ENCODE measurements around the gene FBP2.
A peak's percentile ranks its signal among the peaks of the same experiment; 100 is the strongest.

The FBP2 gene

GRCh38 chr9:94625835-94626234 is 32.2 kb upstream of the FBP2 start:
- CTCF ChIA-PET, result no interaction called here
- H3K27ac ChIP-seq, result no peak overlapping the region
- TF ChIP-seq, protein P1, sequence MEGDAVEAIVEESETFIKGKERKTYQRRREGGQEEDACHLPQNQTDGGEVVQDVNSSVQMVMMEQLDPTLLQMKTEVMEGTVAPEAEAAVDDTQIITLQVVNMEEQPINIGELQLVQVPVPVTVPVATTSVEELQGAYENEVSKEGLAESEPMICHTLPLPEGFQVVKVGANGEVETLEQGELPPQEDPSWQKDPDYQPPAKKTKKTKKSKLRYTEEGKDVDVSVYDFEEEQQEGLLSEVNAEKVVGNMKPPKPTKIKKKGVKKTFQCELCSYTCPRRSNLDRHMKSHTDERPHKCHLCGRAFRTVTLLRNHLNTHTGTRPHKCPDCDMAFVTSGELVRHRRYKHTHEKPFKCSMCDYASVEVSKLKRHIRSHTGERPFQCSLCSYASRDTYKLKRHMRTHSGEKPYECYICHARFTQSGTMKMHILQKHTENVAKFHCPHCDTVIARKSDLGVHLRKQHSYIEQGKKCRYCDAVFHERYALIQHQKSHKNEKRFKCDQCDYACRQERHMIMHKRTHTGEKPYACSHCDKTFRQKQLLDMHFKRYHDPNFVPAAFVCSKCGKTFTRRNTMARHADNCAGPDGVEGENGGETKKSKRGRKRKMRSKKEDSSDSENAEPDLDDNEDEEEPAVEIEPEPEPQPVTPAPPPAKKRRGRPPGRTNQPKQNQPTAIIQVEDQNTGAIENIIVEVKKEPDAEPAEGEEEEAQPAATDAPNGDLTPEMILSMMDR (conservative IDR thresholded peaks at IDR 0.05; ENCODE audit: low read depth), result no peak
- POLR2A ChIA-PET (ENCODE audit: low non-redundant PET), result no interaction called here
- DNase-seq (ENCODE audit: low spot score), result no peak

DNA sequence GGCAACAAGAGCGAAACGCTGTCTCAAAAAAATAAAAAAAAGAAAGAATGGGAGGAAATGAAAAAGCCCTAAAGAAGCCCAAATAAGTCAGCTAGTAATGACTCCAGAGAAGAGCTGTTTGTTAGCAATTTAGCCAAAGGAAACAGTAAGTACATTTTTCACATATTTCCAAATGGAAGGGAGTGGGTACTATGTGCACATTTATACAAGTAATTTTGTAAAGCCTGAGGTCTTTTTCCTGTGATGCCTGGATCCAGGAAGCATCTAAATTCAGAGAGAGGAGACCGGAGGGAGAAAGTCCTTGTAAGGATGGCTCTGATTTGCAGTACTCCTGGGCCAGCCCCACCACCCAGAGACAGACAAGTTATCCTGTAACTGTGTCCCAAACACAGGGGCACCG is 31.0 kb upstream of the FBP2 start:
- ChIA-PET CTCF (interaction anchor here (0.6 to 0.9 kb wide), 2 partner anchors 113 to 1568 kb away, joined by 3 to 6 read pairs; no protein-coding TSS in a partner anchor), POLR2A (ENCODE audit: low non-redundant PET) (no interaction called here)
- no peak for DNase-seq (ENCODE audit: low spot score)
- TF ChIP-seq, protein P1 (conservative IDR thresholded peaks at IDR 0.05; ENCODE audit: low read depth), result no peak
- no peak overlapping the region for H3K27ac ChIP-seq

- TF ChIP-seq, protein P1 (conservative IDR thresholded peaks at IDR 0.05; ENCODE audit: low read depth), result no peak; the same call in 1 of the 2 replicates
- ChIA-PET CTCF (interaction anchor here (0.7 to 1.8 kb wide), 4 partner anchors 21 to 103 kb away, joined by 4 to 5 read pairs (median 5); partner anchors contain the start of genes AOPEP and PCAT7), POLR2A (ENCODE audit: low non-redundant PET) (no interaction called here)
- DNase-seq (ENCODE audit: low spot score), result peak; percentile 24
- no peak overlapping the region for H3K27ac ChIP-seq
These were observed 29.6 kb upstream of the FBP2 start for GRCh38 chr9:94623253-94623652.

DNA sequence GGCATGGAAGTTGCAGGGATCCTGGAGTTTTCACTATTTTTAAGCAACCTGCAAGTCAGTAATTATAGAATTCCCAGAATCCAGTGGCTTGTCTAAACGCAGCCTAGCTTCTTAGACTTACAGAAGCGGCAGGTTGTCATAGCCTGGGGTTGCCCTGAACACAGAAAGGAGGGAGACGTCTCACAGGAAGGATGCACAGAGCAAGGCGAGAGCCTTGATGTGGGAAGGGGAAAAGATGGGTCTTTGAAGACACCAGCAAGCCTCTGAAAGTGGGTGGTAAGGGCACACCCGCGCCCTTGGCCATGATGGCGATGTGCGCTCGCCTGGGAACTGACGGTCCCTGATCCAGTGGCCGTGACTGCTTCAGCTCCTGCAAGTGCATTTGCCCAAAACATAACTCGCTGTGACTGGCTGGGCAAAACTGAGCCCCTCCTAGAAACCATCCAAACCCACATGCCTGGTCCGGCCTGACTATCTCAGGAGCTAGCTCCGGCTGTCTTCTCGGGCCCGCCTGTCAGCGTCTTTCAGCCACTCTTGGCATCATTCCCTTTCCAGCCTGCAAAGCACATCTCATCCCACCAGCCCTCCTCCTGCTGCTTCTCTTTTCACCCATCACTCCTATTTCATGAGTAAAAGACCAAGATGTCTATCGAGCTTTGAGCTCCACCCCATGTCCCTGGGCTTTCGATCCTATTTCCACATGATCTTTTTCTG is 28.6 kb upstream of the FBP2 start:
- DNase-seq (ENCODE audit: low spot score), result no peak
- TF ChIP-seq, protein P1 (conservative IDR thresholded peaks at IDR 0.05; ENCODE audit: low read depth), result no peak
- ChIA-PET CTCF (interaction anchor here (0.6 to 1.8 kb wide), 4 partner anchors 22 to 795 kb away, joined by 4 to 5 read pairs (median 5); partner anchors contain the start of gene PCAT7), POLR2A (ENCODE audit: low non-redundant PET) (no interaction called here)
- H3K27ac ChIP-seq, result no peak overlapping the region

- H3K27ac ChIP-seq, result no peak overlapping the region
- TF ChIP-seq, protein P1 (conservative IDR thresholded peaks at IDR 0.05; ENCODE audit: low read depth), result no peak
- DNase-seq (ENCODE audit: low spot score), result no peak
- CTCF ChIA-PET, result interaction anchor here (0.6 to 1.1 kb wide), 2 partner anchors 13 to 135 kb away, joined by 3 to 4 read pairs; no protein-coding TSS in a partner anchor
- POLR2A ChIA-PET (ENCODE audit: low non-redundant PET), result no interaction called here
These were observed 25.4 kb upstream of the FBP2 start for GRCh38 chr9:94619026-94619425.

GRCh38 chr9:94613003-94613402 is 19.4 kb upstream of the FBP2 start:
- TF ChIP-seq, protein P1 (conservative IDR thresholded peaks at IDR 0.05; ENCODE audit: low read depth), result no peak
- no peak overlapping the region for H3K27ac ChIP-seq
- POLR2A ChIA-PET (ENCODE audit: low non-redundant PET), result no interaction called here
- CTCF ChIA-PET, result interaction anchor here (1.1 kb wide), 1 partner anchor 68 kb away, joined by 5 read pairs; no protein-coding TSS in a partner anchor
- DNase-seq (ENCODE audit: low spot score), result no peak
